Subcutaneous abdominal adipose tissue (tissue), 5 donors: ENCODE results near the gene PLCB3.
"Not testable (repeated sequence)": the region's sequence is repeated elsewhere in the genome, so short reads cannot be mapped to it uniquely, and the experiment has no call there.

Source experiments
- H3K27ac ChIP-seq: one replicate; pipeline ENCODE4 v1.7.0; 2013; ENCODE audit warnings: low read depth, mild to moderate bottlenecking, inconsistent platforms, low read length, moderate library complexity
- H3K27me3 ChIP-seq, 5 donors: one replicate each; pipeline ENCODE4 v1.7.0; 2013; ENCODE audit warnings: low read length in 5 of 5, inconsistent platforms in 1 of 5; ENCODE audit not compliant: control insufficient read depth in 5 of 5, insufficient read depth in 4 of 5
- H3K36me3 ChIP-seq, 5 donors: one replicate each; pipeline ENCODE4 v1.7.0; 2013; ENCODE audit warnings: low read length in 5 of 5; ENCODE audit not compliant: control insufficient read depth in 5 of 5, insufficient read depth in 5 of 5
- H3K4me1 ChIP-seq, 5 donors: one replicate each; pipeline ENCODE4 v1.7.0; 2013; ENCODE audit warnings: low read length in 5 of 5, mild to moderate bottlenecking in 3 of 5, moderate library complexity in 1 of 5; ENCODE audit not compliant: control insufficient read depth in 5 of 5, insufficient read depth in 5 of 5
- H3K4me3 ChIP-seq, 5 donors: one replicate each; pipeline ENCODE4 v1.7.0; 2013; ENCODE audit warnings: low read length in 5 of 5, low read depth in 1 of 5
- H3K9ac ChIP-seq, 5 donors: one replicate each; pipeline ENCODE4 v1.7.0; 2013; ENCODE audit warnings: low read length in 5 of 5, mild to moderate bottlenecking in 4 of 5, moderate library complexity in 3 of 5
- H3K9me3 ChIP-seq, 5 donors: one replicate each; pipeline ENCODE4 v1.7.0; 2013; ENCODE audit warnings: low read length in 5 of 5; ENCODE audit not compliant: control insufficient read depth in 5 of 5
- donor health status: healthy.
- donor health status: healthy.
- donor health status: healthy.
- donor health status: healthy.
- donor health status: healthy.

PLCB3 gene

GRCh38 chr11:64307795-64308194 is 56.5 kb downstream of the PLCB3 start:
- H3K36me3 ChIP-seq, H3K4me3 ChIP-seq, H3K27me3 ChIP-seq, H3K9ac ChIP-seq, H3K9me3 ChIP-seq: not testable (repeated sequence)
- peak overlapping the region; percentile 75 for H3K27ac ChIP-seq
- peaks cover 2 to 36% (median 28%) of the 10 kb centered on the region in 5 donors for H3K4me1 ChIP-seq

GRCh38 chr11:64312947-64313346 is 61.6 kb downstream of the PLCB3 start:
- Histone ChIP-seq H3K9ac (peak overlapping the region in 1 of 5 donors; percentile 11), H3K9me3 (no peaks in the 10 kb centered on the region), H3K36me3 (peaks cover 0 to 23% (median 21%) of the 10 kb centered on the region in 5 donors), H3K4me3 (no peak overlapping the region), H3K4me1 (peaks cover 0 to 40% (median 19%) of the 10 kb centered on the region in 5 donors), H3K27ac (peak overlapping the region; percentile 70), H3K27me3 (no peaks in the 10 kb centered on the region)

- H3K9ac ChIP-seq = peak overlapping the region in 4 of 5 donors; percentile 56 to 71 (median 61)
- H3K36me3 ChIP-seq = peaks cover 0 to 23% (median 21%) of the 10 kb centered on the region in 5 donors
- peak overlapping the region; percentile 70 for H3K27ac ChIP-seq
- H3K4me1 ChIP-seq = peaks cover 0 to 45% (median 21%) of the 10 kb centered on the region in 5 donors
- H3K9me3 ChIP-seq = no peaks in the 10 kb centered on the region
- no peaks in the 10 kb centered on the region for H3K27me3 ChIP-seq
- H3K4me3 ChIP-seq = peak overlapping the region in 4 of 5 donors; percentile 6 to 49 (median 34)
Measured at GRCh38 chr11:64313491-64314145, 62.3 kb downstream of the PLCB3 start.

DNA sequence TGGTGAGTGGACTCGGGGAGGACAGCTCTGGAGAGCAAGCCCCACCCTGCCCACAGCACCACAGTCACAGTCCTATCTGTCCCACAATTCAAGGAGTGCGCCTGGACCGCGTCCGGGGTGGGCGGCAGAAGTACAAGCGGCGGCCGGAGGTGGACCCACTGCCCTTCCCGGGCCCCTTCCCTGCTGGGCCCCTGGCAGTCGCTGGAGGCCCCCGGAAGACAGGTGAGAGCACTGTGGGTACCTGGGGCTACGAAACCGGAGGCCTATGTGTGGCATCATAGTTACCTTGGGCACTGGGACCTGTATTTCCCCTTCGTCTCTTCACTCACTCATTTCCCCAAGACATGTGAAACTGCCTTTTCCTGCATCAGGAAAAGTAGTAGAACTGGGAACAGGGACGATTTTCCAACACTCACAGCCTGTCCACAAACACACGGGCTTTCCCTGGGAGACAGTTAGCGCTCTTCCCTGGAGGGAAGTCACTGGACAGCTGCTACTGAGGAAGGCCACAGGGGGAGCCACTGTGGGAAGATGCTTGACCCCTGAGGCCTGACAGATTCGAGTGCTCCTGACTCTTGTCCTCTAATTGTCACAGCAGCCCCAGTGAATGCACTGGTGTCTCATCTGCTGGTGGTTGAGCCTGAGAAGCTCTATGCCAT is 62.9 kb downstream of the PLCB3 start:
- Histone ChIP-seq H3K9ac (peak overlapping the region in 4 of 5 donors; percentile 56 to 71 (median 61)), H3K9me3 (no peaks in the 10 kb centered on the region), H3K27ac (peak overlapping the region; percentile 70), H3K4me1 (peaks cover 0 to 51% (median 26%) of the 10 kb centered on the region in 5 donors), H3K27me3 (no peaks in the 10 kb centered on the region), H3K36me3 (peaks cover 0 to 23% (median 21%) of the 10 kb centered on the region in 5 donors), H3K4me3 (peak overlapping the region; percentile 4 to 49 (median 31))

DNA sequence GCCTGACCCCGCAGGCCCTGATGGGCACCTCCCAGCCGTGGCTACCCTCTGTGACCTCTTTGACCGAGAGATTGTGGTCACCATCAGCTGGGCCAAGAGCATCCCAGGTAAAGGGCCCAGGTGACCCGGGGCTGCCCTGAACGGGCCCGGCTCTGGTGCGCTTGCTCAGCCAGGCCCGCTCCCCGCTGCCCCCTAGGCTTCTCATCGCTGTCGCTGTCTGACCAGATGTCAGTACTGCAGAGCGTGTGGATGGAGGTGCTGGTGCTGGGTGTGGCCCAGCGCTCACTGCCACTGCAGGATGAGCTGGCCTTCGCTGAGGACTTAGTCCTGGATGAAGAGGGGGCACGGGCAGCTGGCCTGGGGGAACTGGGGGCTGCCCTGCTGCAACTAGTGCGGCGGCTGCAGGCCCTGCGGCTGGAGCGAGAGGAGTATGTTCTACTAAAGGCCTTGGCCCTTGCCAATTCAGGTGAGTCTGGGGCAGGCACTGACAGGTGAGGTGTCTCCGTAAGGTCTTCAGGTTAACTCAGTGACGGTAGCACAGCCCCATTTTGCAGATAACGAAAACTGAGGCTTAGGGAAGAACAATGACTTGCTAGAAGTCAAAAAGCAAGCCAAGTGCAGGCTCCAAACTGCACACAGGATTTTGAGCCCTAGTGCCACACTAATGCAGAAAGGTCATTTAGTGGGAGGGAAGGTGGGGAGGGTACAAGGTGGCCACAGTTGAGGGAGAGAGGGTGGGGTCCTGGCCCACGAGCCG is 63.7 kb downstream of the PLCB3 start:
- no peaks in the 10 kb centered on the region for H3K9me3 ChIP-seq
- peaks cover 0 to 23% (median 21%) of the 10 kb centered on the region in 5 donors for H3K36me3 ChIP-seq
- no peak overlapping the region for H3K9ac ChIP-seq
- peak overlapping the region; percentile 70 for H3K27ac ChIP-seq
- H3K27me3 ChIP-seq = no peaks in the 10 kb centered on the region
- no peak overlapping the region for H3K4me3 ChIP-seq
- peaks cover 0 to 55% (median 31%) of the 10 kb centered on the region in 5 donors for H3K4me1 ChIP-seq

DNA sequence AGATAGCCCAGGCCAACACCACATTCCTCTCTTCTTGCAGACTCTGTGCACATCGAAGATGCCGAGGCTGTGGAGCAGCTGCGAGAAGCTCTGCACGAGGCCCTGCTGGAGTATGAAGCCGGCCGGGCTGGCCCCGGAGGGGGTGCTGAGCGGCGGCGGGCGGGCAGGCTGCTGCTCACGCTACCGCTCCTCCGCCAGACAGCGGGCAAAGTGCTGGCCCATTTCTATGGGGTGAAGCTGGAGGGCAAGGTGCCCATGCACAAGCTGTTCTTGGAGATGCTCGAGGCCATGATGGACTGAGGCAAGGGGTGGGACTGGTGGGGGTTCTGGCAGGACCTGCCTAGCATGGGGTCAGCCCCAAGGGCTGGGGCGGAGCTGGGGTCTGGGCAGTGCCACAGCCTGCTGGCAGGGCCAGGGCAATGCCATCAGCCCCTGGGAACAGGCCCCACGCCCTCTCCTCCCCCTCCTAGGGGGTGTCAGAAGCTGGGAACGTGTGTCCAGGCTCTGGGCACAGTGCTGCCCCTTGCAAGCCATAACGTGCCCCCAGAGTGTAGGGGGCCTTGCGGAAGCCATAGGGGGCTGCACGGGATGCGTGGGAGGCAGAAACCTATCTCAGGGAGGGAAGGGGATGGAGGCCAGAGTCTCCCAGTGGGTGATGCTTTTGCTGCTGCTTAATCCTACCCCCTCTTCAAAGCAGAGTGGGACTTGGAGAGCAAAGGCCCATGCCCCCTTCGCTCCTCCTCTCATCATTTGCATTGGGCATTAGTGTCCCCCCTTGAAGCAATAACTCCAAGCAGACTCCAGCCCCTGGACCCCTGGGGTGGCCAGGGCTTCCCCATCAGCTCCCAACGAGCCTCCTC is 64.6 kb downstream of the PLCB3 start:
- peaks cover 0 to 31% (median 27%) of the 10 kb centered on the region in 5 donors for H3K36me3 ChIP-seq
- peaks cover 0 to 55% (median 31%) of the 10 kb centered on the region in 5 donors for H3K4me1 ChIP-seq
- not testable (repeated sequence) for H3K9me3 ChIP-seq, H3K9ac ChIP-seq, H3K27me3 ChIP-seq, H3K4me3 ChIP-seq
- peak overlapping the region; percentile 99 for H3K27ac ChIP-seq

- H3K27ac ChIP-seq = peak overlapping the region; percentile 99
- H3K4me1 ChIP-seq = peaks cover 0 to 55% (median 31%) of the 10 kb centered on the region in 5 donors
- H3K9ac ChIP-seq = peak overlapping the region; percentile 68 to 94 (median 79)
- H3K9me3 ChIP-seq = no peaks in the 10 kb centered on the region
- peaks cover 0 to 40% (median 31%) of the 10 kb centered on the region in 5 donors for H3K36me3 ChIP-seq
- H3K4me3 ChIP-seq = peak overlapping the region; percentile 86 to 91 (median 88)
- H3K27me3 ChIP-seq = no peaks in the 10 kb centered on the region
Measured at GRCh38 chr11:64316672-64317324, 65.5 kb downstream of the PLCB3 start.

DNA sequence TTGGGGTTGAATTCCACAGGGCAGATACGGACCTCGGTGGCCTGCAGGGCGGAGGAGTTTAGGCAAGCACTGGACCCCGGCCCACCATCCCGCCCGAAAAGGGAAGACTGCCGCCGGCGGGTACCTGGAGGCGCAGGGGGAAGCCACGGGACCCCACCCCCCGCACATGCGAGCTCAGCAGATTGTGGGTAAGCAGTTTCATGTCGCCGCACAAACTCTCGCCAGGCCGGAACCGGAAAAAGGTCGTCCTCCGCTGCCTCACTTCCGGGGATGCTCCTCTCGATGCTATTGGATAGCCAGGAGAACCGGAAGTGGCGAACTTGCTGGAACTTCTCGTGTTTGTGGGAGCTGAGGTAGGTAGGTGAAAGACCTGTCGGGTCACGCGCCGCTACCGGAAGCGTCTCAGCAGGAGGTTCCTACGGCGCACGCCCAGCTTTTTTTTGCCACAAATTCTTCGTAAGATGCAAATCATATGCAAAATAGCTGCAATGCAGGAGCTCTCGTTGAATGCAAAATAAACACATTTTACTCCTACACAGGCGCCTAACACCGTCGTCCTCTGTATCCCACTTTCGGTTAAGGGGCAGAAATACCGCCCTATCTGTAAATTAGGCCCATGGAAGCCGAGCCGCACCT is 66.1 kb downstream of the PLCB3 start, which contains the start of gene TRMT112:
Gene TRMT112 (minus strand): TSS at position 235 of the 636 bp plus-strand sequence. CDS start 33 bp downstream, at position 202.
- peak within 1 kb of the TSS; percentile 86 to 91 (median 88) for H3K4me3 ChIP-seq
- peak within 1 kb of the TSS; percentile 99 for H3K27ac ChIP-seq
- H3K9ac ChIP-seq = peak within 1 kb of the TSS; percentile 75 to 94 (median 88)
- H3K9me3 ChIP-seq = no peaks in the 10 kb centered on the region
- peaks cover 0 to 55% (median 31%) of the 10 kb centered on the region in 5 donors for H3K4me1 ChIP-seq
- peaks cover 0 to 47% (median 37%) of the 10 kb centered on the region in 5 donors for H3K36me3 ChIP-seq
- H3K27me3 ChIP-seq = no peaks in the 10 kb centered on the region
